Measurements from ENCODE around the gene ZNF579. TPM values are rescaled to one million over a fixed set of nuclear protein-coding genes. Genes with fewer than 3 reads are reported as not detected.

Gene ZNF579
- total and polyA plus RNA-seq, 2 of the 8 experiments (the other 6 are each of a cell fraction or from before 2014, with no cell fraction given), result 10.0 to 18.9 TPM

DNA sequence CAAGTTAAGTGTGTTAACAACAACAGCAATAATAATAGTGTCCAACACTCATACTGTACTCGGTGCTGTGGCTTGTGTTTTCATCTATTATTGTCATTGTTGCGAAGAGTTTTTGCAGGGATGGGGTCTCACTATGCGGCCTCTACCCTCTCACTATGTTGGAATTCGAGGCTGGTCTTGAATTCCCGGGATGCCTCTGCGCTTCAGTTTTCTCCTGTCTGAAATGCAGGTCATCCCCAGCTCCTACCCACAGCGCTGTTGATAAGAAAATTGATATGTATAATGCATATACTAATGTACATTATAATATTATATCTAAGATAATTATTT is 30.4 kb downstream of the ZNF579 start:
- POLR2A ChIA-PET (ENCODE audit: partially characterized antibody), result interaction anchor here (0.6 to 2.3 kb wide), 19 partner anchors 9 to 470 kb away, joined by 3 to 10 read pairs (median 4); partner anchors contain the start of genes FIZ1, UBE2S and ZNF579
- H3K27me3 ChIP-seq (replicated peaks in 1 of 4; ENCODE audit: control insufficient read depth in 3 of 4, extremely low read depth in 1 of 4, insufficient read depth in 3 of 4, low read length in 3 of 4), result peaks cover 0 to 3% (median 0%) of the 10 kb centered on the region in 4 experiments; a peak in 1 of 7 replicates
- H3K4me2 ChIP-seq (ENCODE audit: insufficient read depth in 1 of 2, low read depth in 2 of 2, low read length in 2 of 2), result peak overlapping the region; percentile 68 to 82

More for the DNA sequence above, 30.4 kb downstream of the ZNF579 start:
- peak overlapping the region; percentile 78; the same call in 1 of the 2 replicates for H2BK12ac ChIP-seq (ENCODE audit: low read depth, low read length)
- H2BK120ac ChIP-seq (replicated peaks; ENCODE audit: low read depth, low read length), result peak overlapping the region; percentile 7
- H3K23ac ChIP-seq (ENCODE audit: insufficient read length), result no peak overlapping the region
- H2BK15ac ChIP-seq (ENCODE audit: low read length), result 0 out of 2 replicates have a peak overlapping the region, but pooled peaks have one; percentile 83
- H2AFZ ChIP-seq (ENCODE audit: low read length), result peak overlapping the region; percentile 91
- peak; percentile 60 for FAIRE-seq
- H3K9me3 ChIP-seq (ENCODE audit: insufficient read depth in 2 of 2, low read depth in 1 of 2, low read length in 1 of 2), result no peaks in the 10 kb centered on the region
- H2AK5ac ChIP-seq (ENCODE audit: low read depth, low read length), result no peak overlapping the region
- TF ChIP-seq TEAD4 (IDR thresholded peaks at IDR 0.05; ENCODE audit: low read depth, low read length) (peak; percentile 86), RNF2 (IDR thresholded peaks at IDR 0.05; ENCODE audit: borderline replicate concordance, low read depth, low read length, missing control alignments, poor library complexity, severe bottlenecking) (no peak), SIN3A (conservative IDR thresholded peaks at IDR 0.05 in 1 of 2, IDR thresholded peaks at IDR 0.05 in 1 of 2; ENCODE audit: low read depth in 1 of 2, low read length in 2 of 2) (peak in 1 of 2 experiments; percentile 14; a peak in 1 of 4 replicates), ASH2L (IDR thresholded peaks at IDR 0.05; ENCODE audit: low read length) (peak; percentile 82), SP2 (IDR thresholded peaks at IDR 0.05; ENCODE audit: low read length) (no peak), PHF8 (conservative IDR thresholded peaks at IDR 0.05; ENCODE audit: low read depth, low read length) (0 out of 2 replicates have a peak, but pooled peaks have one; percentile 9)
- TF ChIP-seq, protein P1, sequence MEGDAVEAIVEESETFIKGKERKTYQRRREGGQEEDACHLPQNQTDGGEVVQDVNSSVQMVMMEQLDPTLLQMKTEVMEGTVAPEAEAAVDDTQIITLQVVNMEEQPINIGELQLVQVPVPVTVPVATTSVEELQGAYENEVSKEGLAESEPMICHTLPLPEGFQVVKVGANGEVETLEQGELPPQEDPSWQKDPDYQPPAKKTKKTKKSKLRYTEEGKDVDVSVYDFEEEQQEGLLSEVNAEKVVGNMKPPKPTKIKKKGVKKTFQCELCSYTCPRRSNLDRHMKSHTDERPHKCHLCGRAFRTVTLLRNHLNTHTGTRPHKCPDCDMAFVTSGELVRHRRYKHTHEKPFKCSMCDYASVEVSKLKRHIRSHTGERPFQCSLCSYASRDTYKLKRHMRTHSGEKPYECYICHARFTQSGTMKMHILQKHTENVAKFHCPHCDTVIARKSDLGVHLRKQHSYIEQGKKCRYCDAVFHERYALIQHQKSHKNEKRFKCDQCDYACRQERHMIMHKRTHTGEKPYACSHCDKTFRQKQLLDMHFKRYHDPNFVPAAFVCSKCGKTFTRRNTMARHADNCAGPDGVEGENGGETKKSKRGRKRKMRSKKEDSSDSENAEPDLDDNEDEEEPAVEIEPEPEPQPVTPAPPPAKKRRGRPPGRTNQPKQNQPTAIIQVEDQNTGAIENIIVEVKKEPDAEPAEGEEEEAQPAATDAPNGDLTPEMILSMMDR (IDR thresholded peaks at IDR 0.05; ENCODE audit: control extremely low read depth in 1 of 3, insufficient read depth in 1 of 3, low read depth in 1 of 3, low read length in 3 of 3), result peak in 1 of 3 experiments; percentile 6; a peak in 1 of 4 replicates
- peaks cover 7% of the 10 kb centered on the region; the same call in 1 of the 2 replicates for H3K23me2 ChIP-seq (ENCODE audit: low read depth, low read length)
- H4K5ac ChIP-seq (ENCODE audit: insufficient read length, low read depth, low read length), result peak overlapping the region; percentile 73
- peak overlapping the region; percentile 27 for H3K14ac ChIP-seq (ENCODE audit: insufficient read length)
- H3K9ac ChIP-seq (replicated peaks in 1 of 4; ENCODE audit: extremely low read depth in 1 of 4, low read depth in 3 of 4, low read length in 3 of 4), result 0 out of 7 replicates have a peak overlapping the region, but pooled peaks of 1 of the 4 experiments have one; percentile 9
- DNase-seq (ENCODE audit: low read depth in 1 of 2, low spot score in 2 of 2), result no peak
- H3K4me1 ChIP-seq (replicated peaks in 1 of 4; ENCODE audit: control insufficient read depth in 3 of 4, insufficient read depth in 4 of 4, low read length in 3 of 4), result peaks cover 8 to 23% (median 14%) of the 10 kb centered on the region in 4 experiments
- no peak overlapping the region for H3K27ac ChIP-seq (ENCODE audit: low read depth, low read length)
- H2BK20ac ChIP-seq (ENCODE audit: low read length), result 0 out of 2 replicates have a peak overlapping the region, but pooled peaks have one; percentile 82
- H3K56ac ChIP-seq (replicated peaks; ENCODE audit: insufficient read length, low read depth, low read length), result no peak overlapping the region
- no peaks in the 10 kb centered on the region for H4K20me1 ChIP-seq (replicated peaks in 1 of 2; ENCODE audit: control insufficient read depth in 1 of 2, insufficient read depth in 2 of 2, low read length in 2 of 2)
- no peak overlapping the region for H3K4ac ChIP-seq (replicated peaks; ENCODE audit: insufficient read length, low read depth, low read length)
- H4K91ac ChIP-seq (replicated peaks; ENCODE audit: insufficient read length, low read length), result peak overlapping the region; percentile 69
- 17% methylated on average over 7 of the region's 7 CpGs; no CpG with 5 or more reads in 1 of the 2 experiments for WGBS, 2 experiments (ENCODE audit: extremely low coverage in 1 of 2, insufficient coverage in 1 of 2, insufficient read length in 1 of 2, insufficient replicate concordance in 2 of 2, low coverage in 1 of 2, low lambda C conversion rate in 2 of 2, missing lambda C conversion rate in 1 of 2)
- CTCF ChIA-PET (ENCODE audit: partially characterized antibody), result interaction anchor here (0.6 to 2.1 kb wide), 8 partner anchors 10 to 104 kb away, joined by 3 to 6 read pairs (median 4); partner anchors contain the start of gene U2AF2
- H3K18ac ChIP-seq (ENCODE audit: extremely low read depth, low read length), result peak overlapping the region; percentile 20; the same call in 1 of the 2 replicates
- no peaks in the 10 kb centered on the region for H3K36me3 ChIP-seq (ENCODE audit: control insufficient read depth in 2 of 4, insufficient read depth in 4 of 4, low read length in 3 of 4)
- no peak overlapping the region for H4K8ac ChIP-seq (ENCODE audit: extremely low read depth, insufficient read depth, low read length)
- H3K79me2 ChIP-seq (ENCODE audit: control insufficient read depth in 1 of 2, insufficient read depth in 2 of 2, low read length in 2 of 2), result no peaks in the 10 kb centered on the region
- H2BK5ac ChIP-seq (ENCODE audit: low read depth, low read length), result peak overlapping the region; percentile 82; the same call in 1 of the 2 replicates
- H3K79me1 ChIP-seq (ENCODE audit: low read depth, low read length), result no peaks in the 10 kb centered on the region
- peak overlapping the region; percentile 32 to 57 (median 39); a peak in 7 of 8 replicates for H3K4me3 ChIP-seq (ENCODE audit: extremely low read depth in 1 of 4, insufficient read depth in 2 of 4, low read depth in 3 of 4, low read length in 4 of 4)

Measured in H1 (cell line).